Measurements from ENCODE around the gene KIAA1217. TPM values are rescaled to one million over a fixed set of nuclear protein-coding genes. Genes with fewer than 3 reads are reported as not detected.

KIAA1217 gene
- total and polyA plus RNA-seq, 3 donors from 2014 or later, result 40.0 to 197 (median 134) TPM

DNA sequence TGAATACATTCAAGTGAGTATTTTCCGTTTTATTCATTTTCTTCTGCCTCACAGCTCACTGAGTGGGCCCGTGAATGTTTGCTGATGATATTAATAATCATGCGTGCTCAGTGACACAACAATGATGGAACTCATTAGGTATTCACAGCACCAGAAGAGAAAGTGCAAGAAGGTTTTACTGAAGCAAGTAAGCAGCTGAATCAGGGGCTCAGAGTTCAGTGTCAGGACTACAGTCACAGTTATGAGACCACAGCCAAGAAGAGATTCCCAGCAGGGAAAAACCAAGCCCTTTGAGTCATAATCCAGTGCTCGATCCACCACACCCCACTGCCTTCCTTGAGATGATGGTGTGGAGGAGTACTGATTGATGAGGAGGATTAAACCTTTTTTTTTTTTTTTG, 247.4 kb downstream of the KIAA1217 start:
- H3K27me3 ChIP-seq, result no peaks in the 10 kb centered on the region
- intact Hi-C loops (cut with DNase I; ENCODE audit: low total_unique reads), result no loop called here
- WGBS, 2 donors, result 80 to 83% methylated on average over 4 of the region's 4 CpGs

DNA sequence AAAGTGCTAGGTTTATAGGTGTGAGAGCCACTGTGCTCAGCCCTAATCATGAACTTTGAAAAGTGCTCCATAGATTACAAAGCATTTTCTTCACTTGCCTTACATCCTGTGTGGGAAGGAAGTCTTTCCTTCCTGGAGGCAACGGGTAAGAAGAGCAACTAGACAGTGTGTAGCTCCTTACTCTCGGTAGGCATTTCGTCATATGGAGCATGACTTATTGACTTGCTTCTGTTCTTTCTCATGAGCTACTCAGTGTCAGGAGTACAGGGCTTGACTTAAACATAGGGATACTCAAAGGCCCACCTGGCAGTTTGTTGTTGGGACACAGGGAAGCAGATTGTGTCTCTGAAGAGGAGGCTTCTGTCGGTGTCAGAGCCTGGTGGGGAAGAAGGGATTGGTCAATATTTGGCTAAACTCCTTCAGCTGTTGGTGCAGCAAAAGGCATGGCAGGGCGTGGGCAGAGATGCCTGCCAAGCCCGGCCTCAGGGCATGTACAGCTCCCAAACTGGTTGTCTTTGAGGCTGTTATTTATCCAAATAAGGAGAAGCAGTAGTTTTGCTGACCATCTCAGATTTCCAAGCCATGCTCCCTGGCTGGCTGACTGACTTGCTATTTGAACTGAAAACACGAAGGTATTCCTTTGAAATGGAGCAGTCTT, 248.9 kb downstream of the KIAA1217 start:
- 86 to 90% methylated on average over 7 of the region's 7 CpGs for WGBS, 2 donors
- no peaks in the 10 kb centered on the region for H3K27me3 ChIP-seq
- H3K4me1 ChIP-seq, result peaks cover 28% of the 10 kb centered on the region
- no peak overlapping the region for H3K4me3 ChIP-seq
- intact Hi-C loops (cut with DNase I; ENCODE audit: low total_unique reads), result no loop called here
- TF ChIP-seq POLR2A (IDR thresholded peaks at IDR 0.05), result no peak
- TF ChIP-seq, protein P1, sequence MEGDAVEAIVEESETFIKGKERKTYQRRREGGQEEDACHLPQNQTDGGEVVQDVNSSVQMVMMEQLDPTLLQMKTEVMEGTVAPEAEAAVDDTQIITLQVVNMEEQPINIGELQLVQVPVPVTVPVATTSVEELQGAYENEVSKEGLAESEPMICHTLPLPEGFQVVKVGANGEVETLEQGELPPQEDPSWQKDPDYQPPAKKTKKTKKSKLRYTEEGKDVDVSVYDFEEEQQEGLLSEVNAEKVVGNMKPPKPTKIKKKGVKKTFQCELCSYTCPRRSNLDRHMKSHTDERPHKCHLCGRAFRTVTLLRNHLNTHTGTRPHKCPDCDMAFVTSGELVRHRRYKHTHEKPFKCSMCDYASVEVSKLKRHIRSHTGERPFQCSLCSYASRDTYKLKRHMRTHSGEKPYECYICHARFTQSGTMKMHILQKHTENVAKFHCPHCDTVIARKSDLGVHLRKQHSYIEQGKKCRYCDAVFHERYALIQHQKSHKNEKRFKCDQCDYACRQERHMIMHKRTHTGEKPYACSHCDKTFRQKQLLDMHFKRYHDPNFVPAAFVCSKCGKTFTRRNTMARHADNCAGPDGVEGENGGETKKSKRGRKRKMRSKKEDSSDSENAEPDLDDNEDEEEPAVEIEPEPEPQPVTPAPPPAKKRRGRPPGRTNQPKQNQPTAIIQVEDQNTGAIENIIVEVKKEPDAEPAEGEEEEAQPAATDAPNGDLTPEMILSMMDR (IDR thresholded peaks at IDR 0.05), result no peak
- H3K27ac ChIP-seq, result peak overlapping the region in 1 of 2 donors; percentile 11
- no peak for DNase-seq
- H3K36me3 ChIP-seq (ENCODE audit: low read depth, missing control alignments), result no peaks in the 10 kb centered on the region
- H3K9me3 ChIP-seq, result no peaks in the 10 kb centered on the region

More for the DNA sequence above, 247.4 kb downstream of the KIAA1217 start:
- TF ChIP-seq POLR2A (IDR thresholded peaks at IDR 0.05), result no peak
- TF ChIP-seq, protein P1 (IDR thresholded peaks at IDR 0.05), result no peak
- Histone ChIP-seq H3K4me3 (no peak overlapping the region), H3K27ac (peak overlapping the region; percentile 21 to 45), H3K4me1 (peaks cover 28% of the 10 kb centered on the region), H3K36me3 (ENCODE audit: low read depth, missing control alignments) (no peaks in the 10 kb centered on the region), H3K9me3 (no peaks in the 10 kb centered on the region)
- DNase-seq, result no peak

DNA sequence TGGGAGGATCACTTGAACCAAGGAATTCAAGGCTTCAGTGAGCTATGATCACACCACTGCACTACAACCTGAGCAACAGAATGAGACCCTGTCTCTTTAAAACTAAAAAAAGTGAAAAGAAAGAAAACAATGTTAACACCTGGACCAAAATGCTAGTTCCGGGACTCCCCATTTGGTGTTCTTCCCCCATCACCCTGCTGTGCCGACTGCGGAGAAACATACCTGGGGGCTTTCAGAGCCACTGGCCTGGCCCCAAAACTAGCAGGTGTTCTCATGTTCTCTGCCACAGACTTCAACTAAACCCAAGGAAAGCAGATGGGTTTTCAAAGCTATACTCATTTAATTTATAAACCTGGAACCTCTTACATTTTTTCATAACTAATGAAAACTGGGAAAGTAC, 250.9 kb downstream of the KIAA1217 start:
- Histone ChIP-seq H3K4me1 (peaks cover 35% of the 10 kb centered on the region), H3K36me3 (ENCODE audit: low read depth, missing control alignments) (no peaks in the 10 kb centered on the region), H3K9me3 (no peaks in the 10 kb centered on the region), H3K27ac (no peak overlapping the region), H3K4me3 (no peak overlapping the region), H3K27me3 (no peaks in the 10 kb centered on the region)
- no peak for TF ChIP-seq POLR2A (IDR thresholded peaks at IDR 0.05)
- TF ChIP-seq, protein P1 (IDR thresholded peaks at IDR 0.05), result no peak
- no peak for DNase-seq
- 90 to 93% methylated on average over 3 of the region's 3 CpGs for WGBS, 2 donors
- intact Hi-C loops (cut with DNase I; ENCODE audit: low total_unique reads), result no loop called here

DNA sequence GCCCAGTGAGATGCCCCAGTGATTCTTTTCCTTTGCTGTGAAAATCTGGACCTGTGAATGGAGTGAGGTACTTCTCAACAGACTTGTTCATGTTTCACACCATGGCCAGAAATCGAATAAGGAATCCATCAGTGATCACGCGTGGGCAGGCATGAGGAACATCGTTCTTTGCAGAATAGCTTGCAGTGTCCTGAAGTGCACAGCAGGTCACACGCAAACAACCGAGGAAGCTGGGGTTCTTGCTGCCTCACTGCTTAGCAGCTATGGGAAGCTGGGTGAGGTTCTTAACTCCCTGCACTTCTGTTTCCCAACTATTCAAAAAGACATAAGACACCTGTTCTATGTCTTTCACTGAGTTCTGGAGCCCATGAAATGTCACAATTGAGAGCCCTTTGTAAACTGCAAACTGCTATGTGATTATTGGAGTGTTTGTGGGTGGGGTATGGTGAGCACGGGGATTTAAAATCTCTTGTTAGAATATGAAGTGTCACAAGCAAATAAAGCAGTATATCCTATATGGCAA, 253.4 kb downstream of the KIAA1217 start:
- Histone ChIP-seq H3K4me3 (no peak overlapping the region), H3K27ac (peak overlapping the region in 1 of 2 donors; percentile 34), H3K4me1 (peaks cover 41% of the 10 kb centered on the region), H3K36me3 (ENCODE audit: low read depth, missing control alignments) (no peaks in the 10 kb centered on the region), H3K9me3 (no peaks in the 10 kb centered on the region), H3K27me3 (no peaks in the 10 kb centered on the region)
- 71 to 73% methylated on average over 7 of the region's 7 CpGs for WGBS, 2 donors
- intact Hi-C loops (cut with DNase I; ENCODE audit: low total_unique reads), result no loop called here
- no peak for TF ChIP-seq POLR2A (IDR thresholded peaks at IDR 0.05)
- TF ChIP-seq, protein P1 (IDR thresholded peaks at IDR 0.05), result no peak
- DNase-seq, result no peak
